Dermis microvascular lymphatic vessel endothelial cell (primary cell): ENCODE measurements around the gene RNU1-2. TPM values are rescaled to one million over a fixed set of nuclear protein-coding genes. Genes with fewer than 3 reads are reported as not detected.
A peak's percentile ranks its signal among the peaks of the same experiment; 100 is the strongest.
"Not testable (repeated sequence)": the region's sequence is repeated elsewhere in the genome, so short reads cannot be mapped to it uniquely, and the experiment has no call there.

ENCODE experiments used
- DNase-seq, 2 donors: peaks; one replicate each; pipeline versions ENCODE4 v3.0.0 to v3.0.0-alpha.2; 2010; ENCODE audit warnings: low read depth in 2 of 2
- total RNA-seq: library from RNA; depleted of rRNA; stranded (reverse); fragments of >200 nt; gene quantifications from 2 replicates; pipeline ENCODE4 v1.2.1, GENCODE V29; 2014

RNU1-2 gene
- total RNA-seq, 1 donor from 2014 or later: under 0.01 TPM

GRCh38 chr1:16907870-16908758 lies 12.3 kb downstream of the RNU1-2 start:
- DNase-seq: no peak

DNA sequence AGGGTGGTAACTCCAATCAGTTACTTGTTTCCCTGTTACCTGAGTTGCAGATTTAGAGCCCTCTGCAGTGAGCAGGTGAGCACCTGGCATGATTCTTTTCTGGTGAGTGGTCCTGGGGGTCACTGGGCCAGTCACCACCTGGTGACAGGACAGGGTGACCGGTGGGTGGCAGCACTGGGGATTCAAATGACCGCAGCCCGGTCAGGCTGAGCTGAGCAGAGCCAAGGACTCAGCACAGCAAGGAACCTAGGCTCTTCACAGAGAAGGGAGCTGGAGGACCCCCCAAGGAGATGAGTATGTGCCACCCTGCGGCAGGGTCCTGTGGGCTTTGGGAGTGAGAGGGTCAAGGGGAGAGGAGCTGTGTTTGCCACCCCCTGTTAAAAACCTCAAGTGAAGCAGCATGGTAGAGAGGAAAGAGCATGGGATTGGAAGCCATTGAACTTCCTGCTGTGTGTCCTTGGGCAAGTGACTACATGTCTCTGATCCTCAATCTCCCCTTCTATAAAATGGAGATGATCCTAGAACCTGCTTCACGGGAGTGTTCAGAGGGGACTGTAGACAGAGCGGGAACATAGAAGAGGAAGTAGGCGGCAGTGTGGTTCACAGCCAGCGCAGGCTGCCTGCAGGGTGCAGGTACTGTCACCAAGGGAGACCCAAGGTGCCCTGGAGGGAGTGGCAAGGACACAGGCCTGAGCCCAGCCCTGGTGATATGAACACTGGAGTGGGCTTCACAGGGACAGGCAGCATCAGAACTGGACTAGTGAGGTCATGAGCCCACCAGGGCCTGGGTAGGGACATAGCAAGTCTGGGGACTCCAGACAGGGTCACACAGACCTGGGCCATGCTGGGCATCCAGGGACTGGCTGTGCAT lies 16.3 kb downstream of the RNU1-2 start:
- DNase-seq: not testable (repeated sequence)

DNA sequence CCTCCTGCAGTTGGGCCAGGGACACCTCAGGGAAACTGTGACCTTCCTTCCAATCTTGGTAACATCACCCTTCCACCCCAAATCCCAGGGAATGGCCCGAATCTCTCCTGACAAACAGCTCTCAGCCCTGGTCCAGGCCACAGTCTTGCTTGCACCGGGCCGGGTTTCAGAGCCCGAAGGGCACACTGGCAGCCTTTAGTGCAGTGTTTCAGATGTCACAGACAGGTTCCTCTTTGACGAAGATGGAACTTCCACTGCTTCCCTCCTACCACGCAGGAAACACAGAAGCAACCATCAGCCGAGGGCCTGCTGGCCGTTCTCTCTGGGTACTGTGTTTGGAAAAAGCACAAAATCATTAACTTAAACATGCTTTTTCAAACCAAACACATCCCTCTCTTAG lies 17.0 kb downstream of the RNU1-2 start:
- not testable (repeated sequence) for DNase-seq

- no peak for DNase-seq
Observed at GRCh38 chr1:16913181-16913832, 17.5 kb downstream of the RNU1-2 start.

- DNase-seq: peak; percentile 92 to 98
Observed at GRCh38 chr1:16913833-16914662, 18.3 kb downstream of the RNU1-2 start.

DNA sequence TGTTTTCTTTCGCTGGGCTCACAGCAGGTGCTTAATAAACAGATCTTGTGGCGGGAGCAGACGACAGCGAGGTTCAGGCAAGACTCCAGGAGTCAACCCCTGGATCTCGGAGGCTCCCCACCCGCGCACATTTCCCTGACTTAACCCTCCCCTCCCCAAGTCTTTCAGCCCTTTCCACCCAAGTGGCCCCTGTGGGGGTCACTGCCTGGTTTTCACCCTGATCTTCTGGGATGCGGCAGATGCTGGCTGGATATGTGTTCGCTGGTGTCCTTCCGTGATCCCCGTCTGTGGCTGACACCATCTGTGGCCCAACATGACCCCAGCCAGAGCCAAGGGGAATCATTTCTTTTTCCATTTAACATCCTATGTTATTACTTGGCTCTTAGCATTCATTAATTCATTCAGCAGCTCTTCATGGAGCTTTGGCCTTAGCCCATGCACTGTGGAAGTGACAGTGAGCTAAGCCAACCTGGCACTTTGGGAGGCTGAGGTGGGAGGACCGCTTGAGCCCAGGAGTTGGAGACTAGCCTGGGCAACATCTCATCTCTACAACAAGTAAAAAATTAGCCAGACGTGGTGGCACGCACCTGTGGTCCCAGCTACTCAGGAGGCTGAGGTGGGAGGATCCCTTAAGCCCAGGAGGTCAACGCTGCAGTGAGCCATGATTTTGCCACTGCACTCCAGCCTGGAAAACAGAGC lies 19.3 kb downstream of the RNU1-2 start:
- not testable (repeated sequence) for DNase-seq

GRCh38 chr1:16915627-16915973 lies 19.8 kb downstream of the RNU1-2 start:
- DNase-seq: no peak

GRCh38 chr1:16916036-16916880 lies 20.5 kb downstream of the RNU1-2 start:
- not testable (repeated sequence) for DNase-seq

DNA sequence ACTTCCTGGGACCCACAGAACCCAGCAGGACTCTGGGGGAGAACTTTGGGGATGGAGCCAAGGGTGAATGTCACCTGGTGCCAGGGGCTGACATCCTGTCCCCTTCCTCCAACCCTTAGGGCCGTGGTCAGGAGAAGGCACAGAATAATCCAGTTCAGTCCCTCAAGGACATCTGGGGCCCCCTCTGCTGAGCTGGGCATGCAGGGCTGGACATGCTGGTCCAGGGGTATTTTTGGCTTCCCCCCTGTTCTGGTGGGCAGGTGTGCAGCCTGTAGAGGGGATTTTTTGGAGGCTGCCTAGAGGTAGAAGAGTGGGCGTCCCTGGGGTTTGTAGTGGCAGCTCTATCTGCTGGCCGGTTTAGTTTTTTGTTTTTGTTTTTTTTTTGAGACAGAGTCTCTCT lies 22.6 kb downstream of the RNU1-2 start:
- no peak for DNase-seq

GRCh38 chr1:16918936-16919665 lies 23.3 kb downstream of the RNU1-2 start:
- not testable (repeated sequence) for DNase-seq

- no peak for DNase-seq
Observed at GRCh38 chr1:16920951-16921350, 25.2 kb downstream of the RNU1-2 start.

GRCh38 chr1:16921391-16922185 lies 25.8 kb downstream of the RNU1-2 start, which contains the start of gene CROCC:
Gene CROCC (plus strand): TSS chr1:16921931. CDS start chr1:16922019, 88 bp downstream.
- peak in 1 of 2 donors; percentile 50 for DNase-seq

DNA sequence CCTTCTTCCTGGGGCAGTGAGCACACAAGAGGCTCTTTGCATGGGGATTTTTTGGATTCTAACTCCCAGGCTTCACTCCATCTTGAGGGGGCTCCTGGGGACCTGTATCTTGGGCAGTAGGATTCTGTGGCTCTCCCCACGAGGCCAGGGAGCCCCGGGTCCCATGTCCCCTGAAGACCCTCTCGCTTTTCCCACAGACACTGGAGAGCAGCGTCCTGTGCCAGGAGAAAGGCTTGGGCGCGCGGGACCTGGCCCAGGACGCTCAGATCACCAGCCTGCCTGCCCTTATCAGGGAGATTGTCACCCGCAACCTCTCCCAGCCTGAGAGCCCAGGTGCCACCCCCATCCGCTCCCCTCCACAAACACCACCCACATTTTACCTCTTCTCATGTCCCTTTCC lies 26.7 kb downstream of the RNU1-2 start:
- no peak for DNase-seq

GRCh38 chr1:16922885-16923431 lies 27.2 kb downstream of the RNU1-2 start:
- DNase-seq: peak in 1 of 2 donors; percentile 23

DNA sequence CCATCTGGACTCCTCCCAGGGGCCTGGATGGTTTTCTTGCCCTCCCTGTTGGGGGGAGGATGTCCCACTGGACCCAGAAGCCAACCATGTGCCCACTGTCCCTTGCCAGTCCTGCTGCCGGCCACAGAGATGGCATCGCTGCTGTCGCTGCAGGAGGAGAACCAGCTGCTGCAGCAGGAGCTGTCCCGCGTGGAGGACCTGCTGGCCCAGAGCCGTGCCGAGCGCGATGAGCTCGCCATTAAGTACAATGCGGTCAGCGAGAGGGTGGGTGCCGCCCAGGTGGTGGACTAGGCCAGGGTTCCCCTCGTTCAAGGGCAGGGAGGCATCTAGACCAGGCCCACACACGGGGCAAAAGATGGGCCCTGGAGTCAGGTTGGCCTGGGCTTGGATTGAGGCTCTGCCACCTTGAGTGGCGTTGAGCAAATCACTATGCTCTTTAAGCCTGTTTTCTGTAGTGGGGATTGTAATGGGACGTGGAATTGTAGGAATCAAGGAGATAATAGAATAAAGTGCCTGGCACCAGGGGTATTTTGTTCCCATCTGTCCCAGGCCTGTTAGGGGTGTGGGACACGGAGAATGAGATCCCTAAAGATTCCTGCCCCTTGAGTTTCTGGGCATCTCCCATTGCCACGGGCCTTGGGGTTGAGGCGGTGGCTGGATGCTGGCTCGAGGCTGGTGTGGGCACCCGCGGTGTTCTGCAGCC lies 28.6 kb downstream of the RNU1-2 start:
- no peak for DNase-seq

GRCh38 chr1:16924919-16925477 lies 29.2 kb downstream of the RNU1-2 start:
- no peak for DNase-seq
